Stomach (tissue), 9 donors: Measurements from ENCODE around the gene KCNH1. TPM values are rescaled to one million over a fixed set of nuclear protein-coding genes. Genes with fewer than 3 reads are reported as not detected.

Source experiments
- DNase-seq, 2 donors: peaks; one replicate each; pipeline versions ENCODE4 v3.0.0 to v3.0.0-alpha.2; 2013 to 2019
- H3K27ac ChIP-seq, 5 donors: fragments of 200-600 bp in 4 of 5; sonication (generic) in 4 of 5; one replicate each; pipeline ENCODE4 v1.5.1; 2013 to 2019; ENCODE audit warnings: mild to moderate bottlenecking in 1 of 5, moderate library complexity in 1 of 5
- H3K27me3 ChIP-seq, 3 donors: fragments of 200-600 bp; sonication (generic); one replicate each; pipeline ENCODE4 v1.5.1; 2017 to 2019; ENCODE audit warnings: mixed run types in 1 of 3
- H3K36me3 ChIP-seq, 4 donors: fragments of 200-600 bp; sonication (generic); 1 replicate in 3 of 4; 2 replicates in 1 of 4; pipeline ENCODE4 v1.5.1; 2016 to 2019
- H3K4me1 ChIP-seq, 4 donors: fragments of 200-600 bp; sonication (generic); one replicate each; pipeline ENCODE4 v1.5.1; 2016 to 2019
- H3K4me3 ChIP-seq, 4 donors: fragments of 200-600 bp; sonication (generic) in 3 of 4; one replicate each; pipeline ENCODE4 v1.5.1; 2016 to 2019; ENCODE audit warnings: mild to moderate bottlenecking in 1 of 4
- H3K9me3 ChIP-seq, 4 donors: fragments of 200-600 bp; sonication (generic); one replicate each; pipeline ENCODE4 v1.5.1; 2016 to 2019
- CTCF ChIP-seq, 7 experiments: fragments of 450-650 bp in 4 of 7; fragments of 200-600 bp in 3 of 7; sonication (generic) in 3 of 7; IDR thresholded peaks; one replicate each; pipeline ENCODE4 v1.5.1; 2016 to 2019; ENCODE audit warnings: antibody characterized with exemption in 7 of 7, control low read depth in 2 of 7, mild to moderate bottlenecking in 1 of 7
- EP300 ChIP-seq: sonication (generic); formaldehyde crosslinking; IDR thresholded peaks from one replicate; pipeline ENCODE4 v1.6.1; 2017; ENCODE audit warnings: antibody characterized with exemption
- POLR2A ChIP-seq, 4 donors: fragments of 450-650 bp; IDR thresholded peaks; one replicate each; pipeline ENCODE4 v1.6.1; 2016; ENCODE audit warnings: antibody characterized with exemption in 4 of 4, control low read depth in 2 of 4, mild to moderate bottlenecking in 1 of 4, moderate library complexity in 1 of 4
- POLR2AphosphoS5 ChIP-seq, 3 donors: sonication (generic); formaldehyde crosslinking; IDR thresholded peaks; one replicate each; pipeline ENCODE4 v1.6.1; 2016; ENCODE audit warnings: antibody characterized with exemption in 3 of 3
- WGBS, 5 donors: extraction: QIAGEN DNeasy Blood & Tissue Kit in 3 of 5; methylation state at CpG; one replicate each; pipeline versions ENCODE4 v1.1.5 to v1.1.7; 2013 to 2018; 5-methylcytosine and 5-hydroxymethylcytosine counted together
- intact Hi-C: fragments of 100-400 bp; cut with DNase I; formaldehyde crosslinking; loops from one replicate; pipeline ENCODE4 v1.15.1; 2023; ENCODE audit warnings: low total_unique reads
- polyA plus RNA-seq, 3 donors: library from polyadenylated mRNA; stranded (reverse); fragments of 200-250 nt; gene quantifications; one replicate each; pipeline ENCODE4 v1.2.3, GENCODE V29; 2013
- total RNA-seq, 5 donors: library from RNA; depleted of rRNA; stranded (reverse); fragments of >200 nt; gene quantifications; one replicate each; pipeline versions ENCODE4 v1.1.0 to v1.2.3, GENCODE V29; 2014 to 2016
- donor health status: healthy with polysubstance abuse.
- donor health status: Bipolar disorder and iron deficiency.
- donor health status: healthy.

KCNH1 gene
- total and polyA plus RNA-seq, 8 donors: 0.10 to 6.8 (median 3.2) TPM; not detected in 1

GRCh38 chr1:210684466-210685294 is 449.3 kb downstream of the KCNH1 start:
- TF ChIP-seq EP300 (no peak), POLR2A (IDR thresholded peaks at IDR 0.05) (no peak), CTCF (IDR thresholded peaks at IDR 0.05) (no peak)
- Histone ChIP-seq H3K36me3 (peaks cover 0 to 7% (median 0%) of the 10 kb centered on the region in 4 donors), H3K27me3 (no peaks in the 10 kb centered on the region), H3K9me3 (no peaks in the 10 kb centered on the region), H3K4me1 (no peaks in the 10 kb centered on the region), H3K4me3 (no peak overlapping the region), H3K27ac (no peak overlapping the region)
- intact Hi-C loops: no loop called here
- 61 to 77% (median 67%) methylated on average over 5 of the region's 5 CpGs for WGBS, 5 donors
- no peak for DNase-seq

GRCh38 chr1:210683403-210684047 is 450.4 kb downstream of the KCNH1 start:
- Histone ChIP-seq H3K9me3 (no peaks in the 10 kb centered on the region), H3K27me3 (no peaks in the 10 kb centered on the region), H3K36me3 (peaks cover 0 to 7% (median 0%) of the 10 kb centered on the region in 4 donors), H3K27ac (no peak overlapping the region), H3K4me1 (no peaks in the 10 kb centered on the region), H3K4me3 (no peak overlapping the region)
- TF ChIP-seq POLR2AphosphoS5 (IDR thresholded peaks at IDR 0.05): no peak
- no peak for TF ChIP-seq POLR2A (IDR thresholded peaks at IDR 0.05)
- TF ChIP-seq CTCF (IDR thresholded peaks at IDR 0.05): no peak
- TF ChIP-seq EP300: no peak
- WGBS, 5 donors: 94 to 95% (median 95%) methylated on average over 27 to 33 of the region's 33 CpGs
- intact Hi-C loops: no loop called here
- no peak for DNase-seq

- H3K4me1 ChIP-seq: no peaks in the 10 kb centered on the region
- TF ChIP-seq EP300 (no peak), CTCF (IDR thresholded peaks at IDR 0.05) (no peak), POLR2A (IDR thresholded peaks at IDR 0.05) (no peak), POLR2AphosphoS5 (IDR thresholded peaks at IDR 0.05) (no peak)
- peaks cover 0 to 7% (median 0%) of the 10 kb centered on the region in 4 donors for H3K36me3 ChIP-seq
- H3K27ac ChIP-seq: no peak overlapping the region
- H3K27me3 ChIP-seq: no peaks in the 10 kb centered on the region
- H3K4me3 ChIP-seq: no peak overlapping the region
- no peak for DNase-seq
- WGBS, 5 donors: 86 to 97% (median 94%) methylated on average over 7 of the region's 7 CpGs
- intact Hi-C loops: no loop called here
- no peaks in the 10 kb centered on the region for H3K9me3 ChIP-seq
These were observed 452.8 kb downstream of the KCNH1 start for GRCh38 chr1:210681158-210681557.

GRCh38 chr1:210678306-210678705 is 455.6 kb downstream of the KCNH1 start:
- intact Hi-C loops: no loop called here
- H3K9me3 ChIP-seq: no peaks in the 10 kb centered on the region
- TF ChIP-seq POLR2A (IDR thresholded peaks at IDR 0.05) (no peak), CTCF (IDR thresholded peaks at IDR 0.05) (no peak)
- H3K4me3 ChIP-seq: no peak overlapping the region
- WGBS, 5 donors: 75 to 86% (median 83%) methylated on average over 3 of the region's 3 CpGs
- no peak for DNase-seq
- no peak overlapping the region for H3K27ac ChIP-seq
- peaks cover 0 to 14% (median 0%) of the 10 kb centered on the region in 4 donors for H3K36me3 ChIP-seq
- H3K4me1 ChIP-seq: no peaks in the 10 kb centered on the region
- H3K27me3 ChIP-seq: no peaks in the 10 kb centered on the region
